Glutamatergic neuron (in vitro differentiated cells): ENCODE results near the gene CCDC185. TPM values are rescaled to one million over a fixed set of nuclear protein-coding genes. Genes with fewer than 3 reads are reported as not detected.

Experiments used
- DNase-seq: peaks from one replicate; pipeline ENCODE4 v3.0.0; 2022
- H3K27ac Mint-ChIP-seq: one replicate; pipeline ENCODE4 v1.8.0; 2020; ENCODE audit warnings: mild to moderate bottlenecking, mixed read lengths, inconsistent platforms; ENCODE audit not compliant: unreplicated experiment
- H3K27me3 Mint-ChIP-seq: one replicate; pipeline ENCODE4 v1.8.0; 2020; ENCODE audit warnings: mild to moderate bottlenecking, moderate library complexity, mixed read lengths, inconsistent platforms; ENCODE audit not compliant: unreplicated experiment
- H3K36me3 Mint-ChIP-seq: one replicate; pipeline ENCODE4 v1.8.0; 2020; ENCODE audit warnings: mild to moderate bottlenecking, mixed read lengths, inconsistent platforms; ENCODE audit not compliant: unreplicated experiment
- H3K4me1 Mint-ChIP-seq: one replicate; pipeline ENCODE4 v1.8.0; 2020; ENCODE audit warnings: mild to moderate bottlenecking, low read depth, mixed read lengths, inconsistent platforms; ENCODE audit not compliant: unreplicated experiment
- H3K4me3 Mint-ChIP-seq: one replicate; pipeline ENCODE4 v1.8.0; 2020; ENCODE audit warnings: mild to moderate bottlenecking, mixed read lengths, inconsistent platforms; ENCODE audit not compliant: unreplicated experiment
- H3K9me3 Mint-ChIP-seq: one replicate; pipeline ENCODE4 v1.8.0; 2020; ENCODE audit warnings: mild to moderate bottlenecking, moderate library complexity, mixed read lengths, inconsistent platforms; ENCODE audit not compliant: unreplicated experiment
- total RNA-seq: library from RNA; stranded (reverse); fragmentation: NEBNext Ultra II Directional; extraction: Animal tissue kit (Norgen Biotek cat#: 25700); gene quantifications from one replicate; pipeline ENCODE4 v1.2.1, GENCODE V29; 2021; ENCODE audit not compliant: unreplicated experiment
- TF ChIP-seq, protein P1 (sequence below): fragments of 200-600 bp; sonication (generic); IDR thresholded peaks from one replicate; pipeline ENCODE4 v1.5.0; 2021; ENCODE audit not compliant: partially characterized antibody, unreplicated experiment

The CCDC185 gene
- total RNA-seq, 1 donor from 2014 or later = not detected

DNA sequence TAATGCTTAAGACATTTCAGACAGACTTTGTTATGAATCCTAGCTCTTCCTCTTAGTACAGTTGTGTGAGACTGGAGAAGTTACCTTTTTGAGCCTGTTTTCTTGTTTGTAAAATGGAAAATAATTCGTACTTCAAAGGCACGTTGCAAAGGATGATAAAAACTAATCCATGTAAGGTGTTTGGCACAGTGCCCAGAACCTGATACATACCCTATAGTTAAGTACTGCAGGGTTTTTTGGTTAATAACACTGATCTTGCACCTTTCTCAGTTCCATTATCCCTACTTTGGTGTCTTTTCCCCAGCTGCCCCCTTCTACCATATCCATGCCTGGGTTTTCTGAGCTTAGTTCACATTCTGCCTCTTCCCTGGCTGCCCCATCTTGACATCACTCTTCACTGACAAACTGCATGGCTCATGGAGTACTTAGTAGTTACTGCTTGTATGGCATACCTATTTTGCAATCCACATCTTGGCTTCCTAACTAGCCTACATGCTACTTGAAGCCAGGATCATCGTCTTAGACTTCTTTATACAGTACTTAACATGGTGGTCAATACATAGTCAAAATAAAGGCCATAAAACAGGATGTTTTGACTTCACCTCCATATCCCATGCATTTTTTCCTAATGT, 10.1 kb downstream of the CCDC185 start:
- H3K9me3 Mint-ChIP-seq = no peaks in the 10 kb centered on the region
- no peaks in the 10 kb centered on the region for H3K27me3 Mint-ChIP-seq
- no peaks in the 10 kb centered on the region for H3K36me3 Mint-ChIP-seq
- H3K4me1 Mint-ChIP-seq = no peaks in the 10 kb centered on the region
- H3K4me3 Mint-ChIP-seq = no peak overlapping the region
- no peak overlapping the region for H3K27ac Mint-ChIP-seq
- TF ChIP-seq, protein P1, sequence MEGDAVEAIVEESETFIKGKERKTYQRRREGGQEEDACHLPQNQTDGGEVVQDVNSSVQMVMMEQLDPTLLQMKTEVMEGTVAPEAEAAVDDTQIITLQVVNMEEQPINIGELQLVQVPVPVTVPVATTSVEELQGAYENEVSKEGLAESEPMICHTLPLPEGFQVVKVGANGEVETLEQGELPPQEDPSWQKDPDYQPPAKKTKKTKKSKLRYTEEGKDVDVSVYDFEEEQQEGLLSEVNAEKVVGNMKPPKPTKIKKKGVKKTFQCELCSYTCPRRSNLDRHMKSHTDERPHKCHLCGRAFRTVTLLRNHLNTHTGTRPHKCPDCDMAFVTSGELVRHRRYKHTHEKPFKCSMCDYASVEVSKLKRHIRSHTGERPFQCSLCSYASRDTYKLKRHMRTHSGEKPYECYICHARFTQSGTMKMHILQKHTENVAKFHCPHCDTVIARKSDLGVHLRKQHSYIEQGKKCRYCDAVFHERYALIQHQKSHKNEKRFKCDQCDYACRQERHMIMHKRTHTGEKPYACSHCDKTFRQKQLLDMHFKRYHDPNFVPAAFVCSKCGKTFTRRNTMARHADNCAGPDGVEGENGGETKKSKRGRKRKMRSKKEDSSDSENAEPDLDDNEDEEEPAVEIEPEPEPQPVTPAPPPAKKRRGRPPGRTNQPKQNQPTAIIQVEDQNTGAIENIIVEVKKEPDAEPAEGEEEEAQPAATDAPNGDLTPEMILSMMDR = no peak
- no peak for DNase-seq

DNA sequence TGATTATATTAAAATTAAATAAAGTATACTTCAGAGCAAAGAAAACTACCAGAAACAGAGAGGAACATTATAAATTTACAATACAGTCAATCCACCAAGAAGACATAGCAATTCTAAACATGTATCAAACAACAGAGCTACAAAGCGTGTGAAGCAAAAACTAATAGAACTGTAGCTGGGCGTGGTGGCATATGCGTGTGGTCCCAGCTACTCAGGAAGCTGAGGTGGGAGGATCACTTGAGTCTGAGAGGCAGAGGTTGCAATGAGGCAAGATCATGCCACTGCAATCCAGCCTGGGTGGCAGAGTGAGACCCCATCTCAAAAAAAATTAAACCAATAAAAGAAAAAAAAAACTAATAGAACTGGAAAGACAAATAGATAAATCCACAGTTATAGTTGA, 12.3 kb downstream of the CCDC185 start:
- Mint-ChIP-seq H3K9me3 (no peaks in the 10 kb centered on the region), H3K36me3 (no peaks in the 10 kb centered on the region), H3K27me3 (no peaks in the 10 kb centered on the region), H3K4me1 (no peaks in the 10 kb centered on the region), H3K4me3 (no peak overlapping the region), H3K27ac (no peak overlapping the region)
- TF ChIP-seq, protein P1 = no peak
- no peak for DNase-seq

DNA sequence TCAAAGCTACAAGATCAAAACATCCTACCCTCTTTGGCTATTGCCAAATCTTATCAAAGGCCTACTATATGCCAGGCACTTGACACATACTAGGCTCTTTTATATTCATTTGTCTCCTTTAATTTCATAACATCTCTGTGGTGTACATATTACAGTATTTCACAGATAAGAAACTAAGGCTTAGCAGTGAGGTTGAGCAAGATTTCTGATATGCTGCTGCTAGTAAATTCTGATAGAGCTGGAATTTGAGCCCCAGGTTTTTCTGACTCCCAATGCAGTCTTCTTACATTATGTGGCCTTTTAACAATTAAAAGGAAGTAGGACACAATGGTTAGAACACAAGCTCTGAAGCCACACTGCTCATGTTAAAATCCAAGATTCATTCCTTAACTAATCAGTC, 16.8 kb downstream of the CCDC185 start:
- Mint-ChIP-seq H3K27ac (no peak overlapping the region), H3K4me3 (no peak overlapping the region), H3K9me3 (peaks cover 2% of the 10 kb centered on the region), H3K4me1 (no peaks in the 10 kb centered on the region), H3K27me3 (no peaks in the 10 kb centered on the region), H3K36me3 (peaks cover 5% of the 10 kb centered on the region)
- DNase-seq = no peak
- TF ChIP-seq, protein P1 = no peak

DNA sequence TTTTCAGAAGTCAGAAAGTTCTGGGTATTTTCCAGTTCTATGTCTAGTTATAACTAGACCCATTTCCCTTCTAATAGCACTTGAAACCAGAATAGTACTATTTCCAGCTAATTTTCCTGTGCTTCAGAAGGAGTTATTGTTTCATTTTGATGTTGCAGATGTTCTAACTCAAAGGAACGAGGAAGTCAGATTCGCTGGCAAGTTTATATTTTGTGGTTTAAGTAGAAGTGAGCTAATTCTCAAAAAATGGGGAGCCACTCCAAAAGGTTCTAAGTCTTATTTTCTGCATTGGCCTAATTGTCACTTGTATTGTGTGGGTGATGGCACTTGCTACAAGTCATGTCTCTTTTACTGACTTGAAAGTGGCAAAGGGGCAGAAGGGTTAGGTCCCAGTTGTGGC, 18.1 kb downstream of the CCDC185 start:
- peaks cover 2% of the 10 kb centered on the region for H3K9me3 Mint-ChIP-seq
- no peak for DNase-seq
- TF ChIP-seq, protein P1 = no peak
- H3K36me3 Mint-ChIP-seq = peaks cover 5% of the 10 kb centered on the region
- H3K4me1 Mint-ChIP-seq = no peaks in the 10 kb centered on the region
- no peaks in the 10 kb centered on the region for H3K27me3 Mint-ChIP-seq
- no peak overlapping the region for H3K27ac Mint-ChIP-seq
- H3K4me3 Mint-ChIP-seq = no peak overlapping the region

DNA sequence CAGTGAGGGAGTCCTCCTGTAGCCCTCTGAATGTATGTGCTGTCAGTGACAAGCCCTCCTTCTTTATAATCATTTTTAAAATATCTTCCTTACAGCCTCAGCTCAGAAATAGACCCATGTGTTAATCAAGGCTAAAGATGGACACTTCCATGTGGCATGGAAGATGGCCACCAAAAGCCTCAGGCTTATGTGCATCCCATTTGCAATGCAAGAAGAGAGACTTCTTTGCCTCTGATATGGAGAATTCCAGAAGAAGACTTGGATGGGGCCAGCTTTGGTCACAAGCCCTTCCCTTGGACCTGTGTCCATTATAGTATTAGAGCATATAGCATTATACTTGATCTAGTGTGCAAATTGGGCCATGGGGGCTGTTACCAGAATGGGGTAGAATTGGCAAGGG, 18.5 kb downstream of the CCDC185 start:
- Mint-ChIP-seq H3K4me1 (no peaks in the 10 kb centered on the region), H3K9me3 (peaks cover 2% of the 10 kb centered on the region), H3K4me3 (no peak overlapping the region), H3K36me3 (peaks cover 5% of the 10 kb centered on the region), H3K27ac (no peak overlapping the region), H3K27me3 (no peaks in the 10 kb centered on the region)
- no peak for DNase-seq
- TF ChIP-seq, protein P1 = no peak
